Measurements from ENCODE around the gene BFSP2. TPM values are rescaled to one million over a fixed set of nuclear protein-coding genes. Genes with fewer than 3 reads are reported as not detected.

The BFSP2 gene
- total and polyA plus RNA-seq, 2 of the 13 experiments (the other 11 are each of a cell fraction or from before 2014, with no cell fraction given), result not detected

- ATAC-seq (no peak; the same call in 2 of the 3 replicates), FAIRE-seq (no peak), DNase-seq (ENCODE audit: low spot score) (peak; percentile 27)
- H3K36me3 ChIP-seq (replicated peaks in 1 of 2; ENCODE audit: control insufficient read depth in 1 of 2, insufficient read depth in 2 of 2, low read length in 2 of 2), result no peaks in the 10 kb centered on the region
- peaks cover 32% of the 10 kb centered on the region for H3K4me1 ChIP-seq (ENCODE audit: insufficient read depth, low read length)
- 9% methylated on average over 5 of the region's 6 CpGs for WGBS (ENCODE audit: low lambda C conversion rate)
- POLR2A ChIA-PET, result interaction anchor here (1.1 kb wide), 1 partner anchor 9 kb away, joined by 6 read pairs; no protein-coding TSS in a partner anchor
- no peak overlapping the region for H3K27ac ChIP-seq (ENCODE audit: extremely low read length, insufficient read depth, low read length)
- TF ChIP-seq POLR2AphosphoS2 (IDR thresholded peaks at IDR 0.05; ENCODE audit: low read depth, low read length) (no peak), SNRNP70 (IDR thresholded peaks at IDR 0.05; ENCODE audit: low read depth, low read length) (no peak), MXI1 (IDR thresholded peaks at IDR 0.05; ENCODE audit: borderline replicate concordance, low read depth, low read length) (no peak), ZNF563 (CRISPR knock-in tag; IDR thresholded peaks at IDR 0.05) (no peak), ZNF883 (CRISPR knock-in tag; IDR thresholded peaks at IDR 0.05; ENCODE audit: not compliant biosample characterization) (no peak)
- H3K4me3 ChIP-seq (replicated peaks in 1 of 3; ENCODE audit: insufficient read depth in 1 of 3, low read depth in 2 of 3, low read length in 3 of 3), result no peak overlapping the region
- no peak overlapping the region for H2AFZ ChIP-seq (ENCODE audit: low read length)
- CTCF ChIA-PET (ENCODE audit: low intra/inter-chr PET ratio, low total read pairs), result no interaction called here
- no peaks in the 10 kb centered on the region for H4K20me1 ChIP-seq (ENCODE audit: insufficient read depth, low read length)
- in situ Hi-C loops (cut with HindIII; ENCODE audit: extremely low pct_ligation_motif_present, low pct_unique_long_range_greater_than_20kb), result no loop called here
- no peak overlapping the region for H3K9ac ChIP-seq (ENCODE audit: insufficient read depth, low read depth, low read length)
- BruUV-seq (replicated peaks), result no TSS peak
- intact Hi-C loops (cut with micrococcal nuclease; ENCODE audit: unreplicated experiment), result no loop called here
- H3K4me2 ChIP-seq (ENCODE audit: low read depth, low read length), result peak overlapping the region; percentile 36; the same call in 1 of the 2 replicates
- H3K9me3 ChIP-seq (ENCODE audit: low read length), result no peaks in the 10 kb centered on the region
- peaks cover 0 to 7% of the 10 kb centered on the region in 2 experiments; a peak in 1 of 5 replicates for H3K27me3 ChIP-seq (ENCODE audit: control insufficient read depth in 1 of 2, insufficient read depth in 2 of 2, low read length in 2 of 2)
- H3K79me2 ChIP-seq (ENCODE audit: insufficient read depth, low read length), result no peaks in the 10 kb centered on the region
These were observed 59.5 kb downstream of the BFSP2 start for GRCh38 chr3:133459400-133459799.

GRCh38 chr3:133460809-133461208 is 61.0 kb downstream of the BFSP2 start:
- H3K36me3 ChIP-seq (replicated peaks in 1 of 2; ENCODE audit: control insufficient read depth in 1 of 2, insufficient read depth in 2 of 2, low read length in 2 of 2), result no peaks in the 10 kb centered on the region
- H3K4me2 ChIP-seq (ENCODE audit: low read depth, low read length), result peak overlapping the region; percentile 43
- H3K4me3 ChIP-seq (replicated peaks in 1 of 3; ENCODE audit: insufficient read depth in 1 of 3, low read depth in 2 of 3, low read length in 3 of 3), result no peak overlapping the region
- no peaks in the 10 kb centered on the region for H4K20me1 ChIP-seq (ENCODE audit: insufficient read depth, low read length)
- intact Hi-C loops (cut with micrococcal nuclease; ENCODE audit: unreplicated experiment), result no loop called here
- peaks cover 32% of the 10 kb centered on the region for H3K4me1 ChIP-seq (ENCODE audit: insufficient read depth, low read length)
- WGBS (ENCODE audit: low lambda C conversion rate), result 3% methylated on average over 3 of the region's 3 CpGs
- BruUV-seq (replicated peaks), result no TSS peak
- H3K27ac ChIP-seq (ENCODE audit: extremely low read length, insufficient read depth, low read length), result no peak overlapping the region
- H3K9ac ChIP-seq (ENCODE audit: insufficient read depth, low read depth, low read length), result no peak overlapping the region
- CTCF ChIA-PET (ENCODE audit: low intra/inter-chr PET ratio, low total read pairs), result no interaction called here
- POLR2A ChIA-PET, result interaction anchor here (0.9 kb wide), 1 partner anchor 113 kb away, joined by 3 read pairs; the partner anchor contains the start of gene CDV3
- H3K27me3 ChIP-seq (ENCODE audit: control insufficient read depth in 1 of 2, insufficient read depth in 2 of 2, low read length in 2 of 2), result peaks cover 0 to 7% of the 10 kb centered on the region in 2 experiments; a peak in 1 of 5 replicates
- H3K79me2 ChIP-seq (ENCODE audit: insufficient read depth, low read length), result no peaks in the 10 kb centered on the region
- H2AFZ ChIP-seq (ENCODE audit: low read length), result no peak overlapping the region
- peak; percentile 86 for TF ChIP-seq ZNF263 (CRISPR knock-in tag; IDR thresholded peaks at IDR 0.05)
- TF ChIP-seq ZBTB37 (CRISPR knock-in tag; IDR thresholded peaks at IDR 0.05), result no peak
- DNase-seq (ENCODE audit: low spot score) (no peak), FAIRE-seq (peak; percentile 18), ATAC-seq (peak; percentile 31; the same call in 2 of the 3 replicates)
- no peaks in the 10 kb centered on the region for H3K9me3 ChIP-seq (ENCODE audit: low read length)
- in situ Hi-C loops (cut with HindIII; ENCODE audit: extremely low pct_ligation_motif_present, low pct_unique_long_range_greater_than_20kb), result loop anchor here (10.0 kb wide), 1 partner anchor 114 kb away; the partner anchor contains the start of gene CDV3
